ENCODE measurements around the gene NMNAT2. TPM values are rescaled to one million over a fixed set of nuclear protein-coding genes. Genes with fewer than 3 reads are reported as not detected.

NMNAT2 gene
- total RNA-seq, 1 experiment from 2014 or later = 8.8 TPM

DNA sequence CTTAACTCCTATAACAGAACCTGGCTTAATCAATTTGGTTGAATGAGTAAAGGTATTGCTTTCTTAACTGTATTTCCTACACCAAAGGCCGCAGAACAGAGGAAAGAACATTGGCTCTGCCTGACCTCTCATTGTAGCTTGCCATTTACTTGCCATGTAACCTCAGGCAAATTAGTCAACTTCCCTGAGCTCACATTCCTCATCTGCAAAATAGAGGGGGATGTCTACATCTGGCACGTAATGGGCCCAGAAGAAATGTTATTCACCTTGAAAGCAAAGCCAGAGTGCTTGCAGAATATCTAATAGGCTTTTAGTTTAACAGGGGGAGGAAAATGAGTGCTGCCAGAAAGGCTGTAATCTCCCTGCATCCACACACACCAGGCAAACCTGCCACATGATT lies 187.8 kb downstream of the NMNAT2 start:
- ChIA-PET POLR2A (no interaction called here), CTCF (interaction anchor here (3.7 kb wide), 1 partner anchor 268 kb away, joined by 29 read pairs; no protein-coding TSS in a partner anchor)
- no peak for ATAC-seq

More for the DNA sequence above, 187.8 kb downstream of the NMNAT2 start:
- H3K27me3 Mint-ChIP-seq (ENCODE audit: low read depth) = no peaks in the 10 kb centered on the region
- TF ChIP-seq ZNF232 (CRISPR knock-in tag; IDR thresholded peaks at IDR 0.05) = no peak
- no peak for TF ChIP-seq SP1 (CRISPR knock-in tag; conservative IDR thresholded peaks at IDR 0.05)
- TF ChIP-seq ETV6 (CRISPR knock-in tag; IDR thresholded peaks at IDR 0.05) = no peak
- no peak for TF ChIP-seq NR3C1 (CRISPR knock-in tag; conservative IDR thresholded peaks at IDR 0.05; ENCODE audit: low read depth)
- no peak for TF ChIP-seq ZBTB21 (CRISPR knock-in tag; IDR thresholded peaks at IDR 0.05; ENCODE audit: borderline replicate concordance)
- TF ChIP-seq, protein P1, sequence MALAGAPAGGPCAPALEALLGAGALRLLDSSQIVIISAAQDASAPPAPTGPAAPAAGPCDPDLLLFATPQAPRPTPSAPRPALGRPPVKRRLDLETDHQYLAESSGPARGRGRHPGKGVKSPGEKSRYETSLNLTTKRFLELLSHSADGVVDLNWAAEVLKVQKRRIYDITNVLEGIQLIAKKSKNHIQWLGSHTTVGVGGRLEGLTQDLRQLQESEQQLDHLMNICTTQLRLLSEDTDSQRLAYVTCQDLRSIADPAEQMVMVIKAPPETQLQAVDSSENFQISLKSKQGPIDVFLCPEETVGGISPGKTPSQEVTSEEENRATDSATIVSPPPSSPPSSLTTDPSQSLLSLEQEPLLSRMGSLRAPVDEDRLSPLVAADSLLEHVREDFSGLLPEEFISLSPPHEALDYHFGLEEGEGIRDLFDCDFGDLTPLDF (CRISPR knock-in tag; IDR thresholded peaks at IDR 0.05) = no peak
- TF ChIP-seq NR2C2 (CRISPR knock-in tag; IDR thresholded peaks at IDR 0.05) = no peak
- no peak for TF ChIP-seq ZNF138 (CRISPR knock-in tag; conservative IDR thresholded peaks at IDR 0.05)
- TF ChIP-seq FOXP1 (CRISPR knock-in tag; IDR thresholded peaks at IDR 0.05; ENCODE audit: borderline replicate concordance) = no peak
- TF ChIP-seq FOXK1 (CRISPR knock-in tag; IDR thresholded peaks at IDR 0.05) = no peak
- TF ChIP-seq, protein P2, sequence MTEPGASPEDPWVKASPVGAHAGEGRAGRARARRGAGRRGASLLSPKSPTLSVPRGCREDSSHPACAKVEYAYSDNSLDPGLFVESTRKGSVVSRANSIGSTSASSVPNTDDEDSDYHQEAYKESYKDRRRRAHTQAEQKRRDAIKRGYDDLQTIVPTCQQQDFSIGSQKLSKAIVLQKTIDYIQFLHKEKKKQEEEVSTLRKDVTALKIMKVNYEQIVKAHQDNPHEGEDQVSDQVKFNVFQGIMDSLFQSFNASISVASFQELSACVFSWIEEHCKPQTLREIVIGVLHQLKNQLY (CRISPR knock-in tag; IDR thresholded peaks at IDR 0.05) = no peak
- TF ChIP-seq, protein P3, sequence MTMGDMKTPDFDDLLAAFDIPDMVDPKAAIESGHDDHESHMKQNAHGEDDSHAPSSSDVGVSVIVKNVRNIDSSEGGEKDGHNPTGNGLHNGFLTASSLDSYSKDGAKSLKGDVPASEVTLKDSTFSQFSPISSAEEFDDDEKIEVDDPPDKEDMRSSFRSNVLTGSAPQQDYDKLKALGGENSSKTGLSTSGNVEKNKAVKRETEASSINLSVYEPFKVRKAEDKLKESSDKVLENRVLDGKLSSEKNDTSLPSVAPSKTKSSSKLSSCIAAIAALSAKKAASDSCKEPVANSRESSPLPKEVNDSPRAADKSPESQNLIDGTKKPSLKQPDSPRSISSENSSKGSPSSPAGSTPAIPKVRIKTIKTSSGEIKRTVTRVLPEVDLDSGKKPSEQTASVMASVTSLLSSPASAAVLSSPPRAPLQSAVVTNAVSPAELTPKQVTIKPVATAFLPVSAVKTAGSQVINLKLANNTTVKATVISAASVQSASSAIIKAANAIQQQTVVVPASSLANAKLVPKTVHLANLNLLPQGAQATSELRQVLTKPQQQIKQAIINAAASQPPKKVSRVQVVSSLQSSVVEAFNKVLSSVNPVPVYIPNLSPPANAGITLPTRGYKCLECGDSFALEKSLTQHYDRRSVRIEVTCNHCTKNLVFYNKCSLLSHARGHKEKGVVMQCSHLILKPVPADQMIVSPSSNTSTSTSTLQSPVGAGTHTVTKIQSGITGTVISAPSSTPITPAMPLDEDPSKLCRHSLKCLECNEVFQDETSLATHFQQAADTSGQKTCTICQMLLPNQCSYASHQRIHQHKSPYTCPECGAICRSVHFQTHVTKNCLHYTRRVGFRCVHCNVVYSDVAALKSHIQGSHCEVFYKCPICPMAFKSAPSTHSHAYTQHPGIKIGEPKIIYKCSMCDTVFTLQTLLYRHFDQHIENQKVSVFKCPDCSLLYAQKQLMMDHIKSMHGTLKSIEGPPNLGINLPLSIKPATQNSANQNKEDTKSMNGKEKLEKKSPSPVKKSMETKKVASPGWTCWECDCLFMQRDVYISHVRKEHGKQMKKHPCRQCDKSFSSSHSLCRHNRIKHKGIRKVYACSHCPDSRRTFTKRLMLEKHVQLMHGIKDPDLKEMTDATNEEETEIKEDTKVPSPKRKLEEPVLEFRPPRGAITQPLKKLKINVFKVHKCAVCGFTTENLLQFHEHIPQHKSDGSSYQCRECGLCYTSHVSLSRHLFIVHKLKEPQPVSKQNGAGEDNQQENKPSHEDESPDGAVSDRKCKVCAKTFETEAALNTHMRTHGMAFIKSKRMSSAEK (CRISPR knock-in tag; IDR thresholded peaks at IDR 0.05; ENCODE audit: borderline replicate concordance) = no peak
- TF ChIP-seq, protein P4, sequence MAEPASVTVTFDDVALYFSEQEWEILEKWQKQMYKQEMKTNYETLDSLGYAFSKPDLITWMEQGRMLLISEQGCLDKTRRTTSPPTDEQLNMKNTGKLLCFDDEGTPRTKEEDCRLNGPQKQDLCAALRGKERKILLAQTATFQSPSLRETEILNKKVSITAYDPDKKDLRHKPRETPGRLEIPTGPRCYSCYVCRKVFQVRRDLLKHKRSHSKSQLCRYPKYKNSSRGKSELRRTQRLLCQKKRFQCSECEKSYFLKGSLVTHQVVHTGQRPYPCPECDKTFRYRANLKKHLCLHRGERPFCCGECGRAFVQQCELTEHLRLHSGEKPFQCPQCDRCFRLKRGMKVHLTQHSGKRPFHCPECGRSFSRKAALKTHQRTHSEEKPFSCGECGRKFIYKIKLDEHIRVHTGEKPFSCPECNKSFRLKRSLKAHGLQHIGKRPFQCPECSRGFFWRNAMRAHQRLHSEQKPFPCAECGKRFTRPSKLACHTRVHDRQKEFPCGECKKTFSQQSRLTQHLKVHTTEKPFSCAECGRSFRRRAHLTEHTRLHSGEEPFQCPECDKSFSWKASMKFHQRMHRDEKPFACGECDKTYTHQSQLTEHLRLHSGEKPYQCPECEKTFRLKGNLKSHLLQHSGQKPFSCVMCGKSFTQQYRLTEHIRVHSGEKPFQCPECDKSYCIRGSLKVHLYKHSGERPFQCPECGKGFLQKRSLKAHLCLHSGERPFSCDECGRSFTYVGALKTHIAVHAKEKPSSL (CRISPR knock-in tag; conservative IDR thresholded peaks at IDR 0.05) = no peak
- TF ChIP-seq ZNF396 (CRISPR knock-in tag; IDR thresholded peaks at IDR 0.05; ENCODE audit: borderline replicate concordance) = no peak
- TF ChIP-seq FOXJ3 (CRISPR knock-in tag; IDR thresholded peaks at IDR 0.05; ENCODE audit: borderline replicate concordance) = no peak
- TF ChIP-seq, protein P5, sequence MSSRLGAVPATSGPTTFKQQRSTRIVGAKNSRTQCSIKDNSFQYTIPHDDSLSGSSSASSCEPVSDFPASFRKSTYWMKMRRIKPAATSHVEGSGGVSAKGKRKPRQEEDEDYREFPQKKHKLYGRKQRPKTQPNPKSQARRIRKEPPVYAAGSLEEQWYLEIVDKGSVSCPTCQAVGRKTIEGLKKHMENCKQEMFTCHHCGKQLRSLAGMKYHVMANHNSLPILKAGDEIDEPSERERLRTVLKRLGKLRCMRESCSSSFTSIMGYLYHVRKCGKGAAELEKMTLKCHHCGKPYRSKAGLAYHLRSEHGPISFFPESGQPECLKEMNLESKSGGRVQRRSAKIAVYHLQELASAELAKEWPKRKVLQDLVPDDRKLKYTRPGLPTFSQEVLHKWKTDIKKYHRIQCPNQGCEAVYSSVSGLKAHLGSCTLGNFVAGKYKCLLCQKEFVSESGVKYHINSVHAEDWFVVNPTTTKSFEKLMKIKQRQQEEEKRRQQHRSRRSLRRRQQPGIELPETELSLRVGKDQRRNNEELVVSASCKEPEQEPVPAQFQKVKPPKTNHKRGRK (CRISPR knock-in tag; IDR thresholded peaks at IDR 0.05; ENCODE audit: borderline replicate concordance) = no peak
- H3K36me3 Mint-ChIP-seq = no peaks in the 10 kb centered on the region
- H3K4me1 Mint-ChIP-seq = peaks cover 43% of the 10 kb centered on the region
- no peak for DNase-seq (ENCODE audit: low spot score)
- no peaks in the 10 kb centered on the region for H3K9me3 Mint-ChIP-seq
- no peak overlapping the region for H3K4me3 Mint-ChIP-seq
- no peak overlapping the region for H3K27ac Mint-ChIP-seq
